ENCODE results near the gene IL17REL. TPM values are rescaled to one million over a fixed set of nuclear protein-coding genes. Genes with fewer than 3 reads are reported as not detected.

The IL17REL gene
- total RNA-seq, 1 donor from 2014 or later = not detected

GRCh38 chr22:50002791-50003190 lies 9.8 kb downstream of the IL17REL start:
- no peak overlapping the region for H3K4me3 ChIP-seq
- H3K4me1 ChIP-seq = no peaks in the 10 kb centered on the region
- ATAC-seq (no peak), DNase-seq (peak; percentile 37)
- H3K36me3 ChIP-seq = no peaks in the 10 kb centered on the region
- H3K27ac ChIP-seq = no peak overlapping the region
- intact Hi-C loops (cut with DNase I) = no loop called here
- H3K27me3 ChIP-seq = no peaks in the 10 kb centered on the region
- no peaks in the 10 kb centered on the region for H3K9me3 ChIP-seq
- no peak for TF ChIP-seq CTCF (IDR thresholded peaks at IDR 0.05)

- no peaks in the 10 kb centered on the region for H3K4me1 ChIP-seq
- no peak overlapping the region for H3K4me3 ChIP-seq
- intact Hi-C loops (cut with DNase I) = no loop called here
- no peaks in the 10 kb centered on the region for H3K36me3 ChIP-seq
- ATAC-seq (no peak), DNase-seq (peak; percentile 54)
- no peaks in the 10 kb centered on the region for H3K27me3 ChIP-seq
- no peak overlapping the region for H3K27ac ChIP-seq
- no peak for TF ChIP-seq CTCF (IDR thresholded peaks at IDR 0.05)
- no peaks in the 10 kb centered on the region for H3K9me3 ChIP-seq
Measured at GRCh38 chr22:50001388-50002231, 11.0 kb downstream of the IL17REL start.

GRCh38 chr22:50000587-50001387 lies 11.8 kb downstream of the IL17REL start:
- Histone ChIP-seq H3K27ac (no peak overlapping the region), H3K4me3 (no peak overlapping the region), H3K9me3 (no peaks in the 10 kb centered on the region), H3K4me1 (no peaks in the 10 kb centered on the region), H3K27me3 (no peaks in the 10 kb centered on the region), H3K36me3 (no peaks in the 10 kb centered on the region)
- TF ChIP-seq CTCF (IDR thresholded peaks at IDR 0.05) = no peak
- no peak for ATAC-seq
- DNase-seq = peak; percentile 62
- intact Hi-C loops (cut with DNase I) = no loop called here

- H3K4me3 ChIP-seq = no peak overlapping the region
- DNase-seq (peak; percentile 62), ATAC-seq (no peak)
- no peak overlapping the region for H3K27ac ChIP-seq
- no peak for TF ChIP-seq CTCF (IDR thresholded peaks at IDR 0.05)
- intact Hi-C loops (cut with DNase I) = no loop called here
- no peaks in the 10 kb centered on the region for H3K9me3 ChIP-seq
- no peaks in the 10 kb centered on the region for H3K36me3 ChIP-seq
- H3K4me1 ChIP-seq = no peaks in the 10 kb centered on the region
- no peaks in the 10 kb centered on the region for H3K27me3 ChIP-seq
Measured at GRCh38 chr22:49999946-50000586, 12.5 kb downstream of the IL17REL start.

GRCh38 chr22:49999063-49999945 lies 13.3 kb downstream of the IL17REL start:
- no peak for TF ChIP-seq CTCF (IDR thresholded peaks at IDR 0.05)
- peak; percentile 63 for DNase-seq
- Histone ChIP-seq H3K4me1 (no peaks in the 10 kb centered on the region), H3K27me3 (no peaks in the 10 kb centered on the region), H3K36me3 (no peaks in the 10 kb centered on the region), H3K4me3 (no peak overlapping the region), H3K9me3 (no peaks in the 10 kb centered on the region), H3K27ac (no peak overlapping the region)
- ATAC-seq = peak; percentile 56
- intact Hi-C loops (cut with DNase I) = no loop called here
